ENCODE data around the gene MAP3K3.

MAP3K3 gene

DNA sequence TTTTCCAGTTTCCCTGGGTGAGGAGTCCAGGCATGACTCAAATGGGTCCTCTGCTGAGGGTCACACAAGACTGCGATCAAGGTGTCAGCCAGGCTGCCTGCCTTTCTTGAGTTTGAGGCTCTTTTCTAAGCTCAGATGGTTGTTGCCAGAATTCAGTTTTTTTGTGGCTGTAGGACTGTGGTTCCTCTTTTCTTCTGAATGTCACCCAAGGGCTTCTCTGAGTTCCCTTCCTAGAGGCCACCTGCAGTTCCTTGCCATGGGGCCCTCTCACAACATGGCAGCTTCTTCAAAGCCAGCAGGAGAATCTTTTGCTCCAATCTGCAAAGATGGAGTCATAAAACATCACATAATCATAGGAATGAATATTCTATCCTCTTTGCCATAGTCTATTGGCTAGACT lies 60.2 kb downstream of the MAP3K3 start:
- TF ChIP-seq, protein P1, sequence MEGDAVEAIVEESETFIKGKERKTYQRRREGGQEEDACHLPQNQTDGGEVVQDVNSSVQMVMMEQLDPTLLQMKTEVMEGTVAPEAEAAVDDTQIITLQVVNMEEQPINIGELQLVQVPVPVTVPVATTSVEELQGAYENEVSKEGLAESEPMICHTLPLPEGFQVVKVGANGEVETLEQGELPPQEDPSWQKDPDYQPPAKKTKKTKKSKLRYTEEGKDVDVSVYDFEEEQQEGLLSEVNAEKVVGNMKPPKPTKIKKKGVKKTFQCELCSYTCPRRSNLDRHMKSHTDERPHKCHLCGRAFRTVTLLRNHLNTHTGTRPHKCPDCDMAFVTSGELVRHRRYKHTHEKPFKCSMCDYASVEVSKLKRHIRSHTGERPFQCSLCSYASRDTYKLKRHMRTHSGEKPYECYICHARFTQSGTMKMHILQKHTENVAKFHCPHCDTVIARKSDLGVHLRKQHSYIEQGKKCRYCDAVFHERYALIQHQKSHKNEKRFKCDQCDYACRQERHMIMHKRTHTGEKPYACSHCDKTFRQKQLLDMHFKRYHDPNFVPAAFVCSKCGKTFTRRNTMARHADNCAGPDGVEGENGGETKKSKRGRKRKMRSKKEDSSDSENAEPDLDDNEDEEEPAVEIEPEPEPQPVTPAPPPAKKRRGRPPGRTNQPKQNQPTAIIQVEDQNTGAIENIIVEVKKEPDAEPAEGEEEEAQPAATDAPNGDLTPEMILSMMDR (IDR thresholded peaks at IDR 0.05; ENCODE audit: low read depth, low read length): no peak

DNA sequence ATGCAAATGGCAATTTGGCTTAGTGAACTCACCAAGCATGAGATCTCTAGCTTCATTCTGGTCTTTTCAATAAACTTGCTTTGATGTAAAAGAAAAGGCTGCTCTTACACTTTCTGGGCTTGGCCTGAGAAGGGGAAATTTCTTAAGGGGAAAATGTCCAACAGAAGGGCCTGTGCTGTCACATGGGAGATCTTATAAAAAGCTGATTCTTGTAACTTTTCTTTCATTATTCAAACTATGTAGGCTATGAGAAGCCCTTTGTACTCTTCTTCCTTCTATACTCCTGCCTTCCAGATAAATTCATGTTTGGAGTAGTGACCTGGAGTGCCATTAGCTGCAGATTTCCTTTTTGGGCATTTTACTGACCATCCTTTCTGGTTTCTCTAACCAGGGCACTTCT lies 60.8 kb downstream of the MAP3K3 start:
- DNase-seq (ENCODE audit: extremely low read depth, low read depth): no peak
- TF ChIP-seq, protein P1 (IDR thresholded peaks at IDR 0.05; ENCODE audit: low read depth, low read length): no peak

More for the DNA sequence above, 60.2 kb downstream of the MAP3K3 start:
- no peak for DNase-seq (ENCODE audit: extremely low read depth, low read depth)

DNA sequence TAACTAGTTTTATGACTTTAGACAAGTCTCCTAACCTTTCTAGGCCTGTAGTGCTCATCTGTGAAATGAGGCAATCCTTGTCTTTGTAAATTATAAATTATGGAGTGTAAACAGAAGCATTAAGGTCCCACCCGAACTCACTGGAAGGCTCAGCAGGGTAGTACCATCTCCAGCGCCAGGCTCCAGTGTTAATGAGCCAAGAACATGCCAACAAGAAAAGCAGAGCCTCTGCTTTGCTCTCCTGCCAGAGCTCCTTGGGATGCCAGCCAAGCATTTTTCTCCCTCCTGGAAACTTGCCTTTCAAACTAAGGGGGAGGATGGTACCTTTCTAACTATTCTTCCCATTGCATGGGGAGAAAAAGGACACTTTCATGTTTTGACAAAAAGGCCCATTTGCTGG lies 62.8 kb downstream of the MAP3K3 start:
- DNase-seq (ENCODE audit: extremely low read depth, low read depth): no peak
- TF ChIP-seq, protein P1 (IDR thresholded peaks at IDR 0.05; ENCODE audit: low read depth, low read length): no peak

DNA sequence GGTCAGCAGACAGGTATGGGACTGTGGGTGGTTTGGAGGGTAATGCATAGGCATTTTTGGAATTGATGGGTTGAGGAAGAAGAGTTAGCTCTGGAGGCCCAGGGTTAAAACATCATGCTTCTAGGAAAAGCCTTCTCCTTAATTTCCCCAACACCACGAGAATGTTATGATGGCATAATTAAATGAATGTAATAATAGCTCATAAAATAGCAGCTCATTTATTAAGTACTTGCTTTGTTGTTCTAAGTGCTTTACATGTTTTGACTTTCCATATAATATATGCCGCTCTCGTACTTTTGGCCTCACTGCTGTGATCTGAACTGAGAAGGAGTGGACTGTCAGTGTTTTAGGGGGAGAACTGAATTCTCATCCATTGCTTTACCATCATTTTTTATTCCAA lies 63.4 kb downstream of the MAP3K3 start:
- no peak for DNase-seq (ENCODE audit: extremely low read depth, low read depth)
- TF ChIP-seq, protein P1 (IDR thresholded peaks at IDR 0.05; ENCODE audit: low read depth, low read length): no peak

DNA sequence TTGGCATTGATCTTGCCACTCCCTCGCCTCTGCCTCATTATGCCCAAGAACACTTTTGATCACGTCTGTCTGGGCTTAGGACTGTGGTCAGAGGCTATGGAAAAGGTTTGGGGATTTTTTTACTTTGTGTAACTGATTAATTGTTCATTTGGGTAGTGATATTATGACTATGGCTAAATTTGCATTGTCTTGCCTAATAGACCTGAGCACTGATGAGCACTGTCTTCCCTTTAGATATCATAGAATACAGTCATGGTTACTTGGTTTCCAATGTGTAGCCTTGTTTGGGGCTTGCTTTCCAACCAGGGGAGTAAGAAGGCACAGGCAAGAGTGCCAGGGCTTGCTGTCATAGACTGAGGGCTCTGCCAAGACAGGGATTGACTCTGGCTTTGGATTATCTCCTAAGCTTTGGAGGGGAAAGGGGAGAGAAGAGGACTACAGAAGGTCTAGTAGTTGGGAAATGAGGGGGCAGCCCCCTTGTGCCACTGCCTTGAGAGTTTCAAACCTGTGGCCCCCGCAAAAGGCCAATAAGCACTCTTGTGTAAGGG lies 64.0 kb downstream of the MAP3K3 start:
- TF ChIP-seq, protein P1 (IDR thresholded peaks at IDR 0.05; ENCODE audit: low read depth, low read length): no peak
- no peak for DNase-seq (ENCODE audit: extremely low read depth, low read depth)

DNA sequence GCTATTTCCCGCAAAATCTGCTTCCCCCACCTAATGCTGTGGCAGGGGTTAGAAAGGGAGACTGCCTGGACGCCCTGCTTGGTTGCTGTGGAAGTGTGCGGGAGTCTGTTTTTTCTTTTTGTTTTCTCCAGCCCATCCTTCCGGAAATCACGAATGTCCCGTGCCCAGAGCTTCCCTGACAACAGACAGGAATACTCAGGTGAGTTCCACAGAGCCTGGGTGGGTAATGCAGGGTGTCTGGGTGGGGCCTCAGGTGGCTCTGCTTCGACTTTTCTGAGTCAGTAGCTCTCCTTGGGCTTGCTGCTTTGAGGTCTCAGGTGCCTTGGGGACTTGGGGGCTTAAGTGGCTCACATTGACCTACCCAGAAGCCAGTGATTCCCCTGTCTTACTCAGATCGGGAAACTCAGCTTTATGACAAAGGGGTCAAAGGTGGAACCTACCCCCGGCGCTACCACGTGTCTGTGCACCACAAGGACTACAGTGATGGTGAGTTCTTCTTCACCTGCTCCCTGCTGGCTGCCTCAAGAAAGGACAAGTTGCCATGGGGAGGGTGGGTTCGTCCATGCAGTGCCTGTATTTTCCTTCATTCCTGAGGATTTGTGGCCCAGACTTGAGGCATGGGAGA lies 66.3 kb downstream of the MAP3K3 start:
- TF ChIP-seq, protein P1 (IDR thresholded peaks at IDR 0.05; ENCODE audit: low read depth, low read length): no peak

DNA sequence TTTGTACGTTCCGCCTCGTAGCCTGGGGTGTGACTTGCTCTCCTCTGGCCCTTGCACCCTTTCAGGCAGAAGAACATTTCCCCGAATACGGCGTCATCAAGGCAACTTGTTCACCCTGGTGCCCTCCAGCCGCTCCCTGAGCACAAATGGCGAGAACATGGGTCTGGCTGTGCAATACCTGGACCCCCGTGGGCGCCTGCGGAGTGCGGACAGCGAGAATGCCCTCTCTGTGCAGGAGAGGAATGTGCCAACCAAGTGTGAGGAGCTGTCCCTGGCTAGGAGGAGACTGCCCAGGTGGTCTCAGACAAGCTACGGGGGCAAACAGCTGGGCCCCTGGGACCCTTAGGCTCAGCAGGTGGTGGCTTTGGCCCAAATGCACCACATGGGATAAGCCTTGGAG lies 67.3 kb downstream of the MAP3K3 start:
- TF ChIP-seq, protein P1 (IDR thresholded peaks at IDR 0.05; ENCODE audit: low read depth, low read length): no peak
- no peak for DNase-seq (ENCODE audit: extremely low read depth, low read depth)

More for the DNA sequence above, 66.3 kb downstream of the MAP3K3 start:
- DNase-seq (ENCODE audit: extremely low read depth, low read depth): no peak
